Endodermal cell (in vitro differentiated cells): ENCODE results near the gene ATP10A. TPM values are rescaled to one million over a fixed set of nuclear protein-coding genes. Genes with fewer than 3 reads are reported as not detected.
"Not testable (repeated sequence)": the region's sequence is repeated elsewhere in the genome, so short reads cannot be mapped to it uniquely, and the experiment has no call there.

Experiments
- DNase-seq: peaks from one replicate; pipeline ENCODE4 v3.0.0-alpha.2; 2017
- H3K27ac ChIP-seq: 2 replicates; pipeline ENCODE4 v1.5.1; 2013; ENCODE audit warnings: mild to moderate bottlenecking, low read depth, low read length, moderate library complexity
- H3K27me3 ChIP-seq: 2 replicates; pipeline ENCODE4 v1.6.1; 2013; ENCODE audit warnings: mild to moderate bottlenecking, low read length, moderate library complexity; ENCODE audit not compliant: insufficient read depth, control insufficient read depth, poor library complexity, severe bottlenecking
- H3K36me3 ChIP-seq: 2 replicates; pipeline ENCODE4 v1.7.0; 2013; ENCODE audit warnings: mild to moderate bottlenecking, low read length, moderate library complexity; ENCODE audit not compliant: control insufficient read depth, insufficient read depth
- H3K4me1 ChIP-seq: one replicate; pipeline ENCODE4 v1.7.0; 2013; ENCODE audit warnings: low read length; ENCODE audit not compliant: control insufficient read depth, insufficient read depth
- H3K4me3 ChIP-seq: 2 replicates; pipeline ENCODE4 v1.5.1; 2013; ENCODE audit warnings: mild to moderate bottlenecking, low read length, moderate library complexity
- H3K9ac ChIP-seq: 2 replicates; pipeline ENCODE4 v1.6.1; 2013; ENCODE audit warnings: mild to moderate bottlenecking, low read length, moderate library complexity; ENCODE audit not compliant: poor library complexity, severe bottlenecking; ENCODE audit errors: extremely low read depth
- H3K9me3 ChIP-seq: 2 replicates; pipeline ENCODE4 v1.6.1; 2013; ENCODE audit warnings: mild to moderate bottlenecking, low read length, moderate library complexity; ENCODE audit not compliant: control insufficient read depth
- H3K27ac Mint-ChIP-seq: 2 replicates; pipeline ENCODE4 v1.8.0; 2020; ENCODE audit warnings: mixed read lengths
- H3K27me3 Mint-ChIP-seq: 2 replicates; pipeline ENCODE4 v1.8.0; 2021; ENCODE audit warnings: mild to moderate bottlenecking, mixed read lengths; ENCODE audit not compliant: insufficient read depth
- H3K36me3 Mint-ChIP-seq: 2 replicates; pipeline ENCODE4 v1.8.0; 2020; ENCODE audit warnings: low read depth, mixed read lengths
- H3K4me1 Mint-ChIP-seq: 2 replicates; pipeline ENCODE4 v1.8.0; 2020; ENCODE audit warnings: mixed read lengths
- H3K4me3 Mint-ChIP-seq: 2 replicates; pipeline ENCODE4 v1.8.0; 2020; ENCODE audit warnings: mild to moderate bottlenecking, moderate library complexity, mixed read lengths
- H3K9me3 Mint-ChIP-seq: 2 replicates; pipeline ENCODE4 v1.8.0; 2020; ENCODE audit warnings: mild to moderate bottlenecking, mixed read lengths
- CTCF ChIP-seq: fragments of 200-600 bp; sonication (generic); conservative IDR thresholded peaks from 2 replicates; pipeline ENCODE4 v1.5.0; 2021; ENCODE audit warnings: antibody characterized with exemption, mild to moderate bottlenecking
- WGBS, 2 experiments: methylation state at CpG; one replicate each; pipeline versions ENCODE4 v1.1.5 to v1.1.7; 2013; ENCODE audit warnings: missing lambda C conversion rate in 2 of 2, mixed read lengths in 1 of 2; ENCODE audit not compliant: insufficient coverage in 1 of 2, insufficient read length in 1 of 2; 5-methylcytosine and 5-hydroxymethylcytosine counted together
- total RNA-seq, 2 donors: library from RNA; stranded (reverse); fragmentation: NEBNext Ultra II Directional in 1 of 2; extraction: Animal tissue kit (Norgen Biotek cat#: 25700) in 1 of 2; gene quantifications; 2 replicates in 1 of 2; 3 replicates in 1 of 2; pipeline ENCODE4 v1.2.1, GENCODE V29; 2021

The ATP10A gene
- total RNA-seq, 2 donors from 2014 or later = 0.04 to 1.2 TPM

- no peaks in the 10 kb centered on the region for H3K4me1 ChIP-seq
- no peak overlapping the region for H3K9ac ChIP-seq
- Mint-ChIP-seq H3K27ac (no peak overlapping the region), H3K9me3 (no peaks in the 10 kb centered on the region), H3K4me3 (no peak overlapping the region), H3K36me3 (no peaks in the 10 kb centered on the region), H3K27me3 (no peaks in the 10 kb centered on the region), H3K4me1 (peaks cover 14% of the 10 kb centered on the region)
- H3K27me3 ChIP-seq = no peaks in the 10 kb centered on the region
- no peaks in the 10 kb centered on the region for H3K36me3 ChIP-seq
- TF ChIP-seq CTCF = no peak
- WGBS, 2 experiments = 95 to 96% methylated on average over 5 to 6 of the region's 6 CpGs
- H3K27ac ChIP-seq = no peak overlapping the region
- no peak for DNase-seq
- no peak overlapping the region for H3K4me3 ChIP-seq
- H3K9me3 ChIP-seq = no peaks in the 10 kb centered on the region
Measured at GRCh38 chr15:25773248-25773647, 89.9 kb downstream of the ATP10A start.

GRCh38 chr15:25772500-25772899, 90.6 kb downstream of the ATP10A start:
- Histone ChIP-seq H3K36me3 (no peaks in the 10 kb centered on the region), H3K27ac (no peak overlapping the region), H3K9me3 (no peaks in the 10 kb centered on the region), H3K9ac (no peak overlapping the region), H3K4me1 (no peaks in the 10 kb centered on the region), H3K27me3 (no peaks in the 10 kb centered on the region), H3K4me3 (no peak overlapping the region)
- DNase-seq = no peak
- no peak overlapping the region for H3K4me3 Mint-ChIP-seq
- no peak overlapping the region for H3K27ac Mint-ChIP-seq
- H3K36me3 Mint-ChIP-seq = no peaks in the 10 kb centered on the region
- no peaks in the 10 kb centered on the region for H3K9me3 Mint-ChIP-seq
- 91 to 95% methylated on average over 7 to 8 of the region's 8 CpGs for WGBS, 2 experiments
- TF ChIP-seq CTCF = no peak
- H3K27me3 Mint-ChIP-seq = no peaks in the 10 kb centered on the region
- H3K4me1 Mint-ChIP-seq = peaks cover 14% of the 10 kb centered on the region

GRCh38 chr15:25771736-25772135, 91.4 kb downstream of the ATP10A start:
- H3K36me3 ChIP-seq, H3K9ac ChIP-seq, H3K4me1 ChIP-seq, H3K36me3 Mint-ChIP-seq, H3K27ac ChIP-seq, H3K9me3 Mint-ChIP-seq, H3K4me3 ChIP-seq, H3K4me3 Mint-ChIP-seq, H3K27me3 Mint-ChIP-seq, H3K27me3 ChIP-seq, DNase-seq, H3K9me3 ChIP-seq, H3K27ac Mint-ChIP-seq: not testable (repeated sequence)
- 89 to 97% methylated on average over 6 to 8 of the region's 8 CpGs for WGBS, 2 experiments
- peaks cover 14% of the 10 kb centered on the region for H3K4me1 Mint-ChIP-seq

GRCh38 chr15:25771338-25771706, 91.8 kb downstream of the ATP10A start:
- WGBS, 2 experiments = 88% methylated on average over 1 of the region's 1 CpG; no CpG with 5 or more reads in 1 of the 2 experiments
- Mint-ChIP-seq H3K27me3 (no peaks in the 10 kb centered on the region), H3K4me1 (peaks cover 14% of the 10 kb centered on the region), H3K9me3 (no peaks in the 10 kb centered on the region), H3K36me3 (no peaks in the 10 kb centered on the region), H3K4me3 (no peak overlapping the region), H3K27ac (no peak overlapping the region)
- H3K27me3 ChIP-seq = no peaks in the 10 kb centered on the region
- H3K27ac ChIP-seq = no peak overlapping the region
- no peak overlapping the region for H3K4me3 ChIP-seq
- no peaks in the 10 kb centered on the region for H3K36me3 ChIP-seq
- no peak overlapping the region for H3K9ac ChIP-seq
- DNase-seq = no peak
- H3K9me3 ChIP-seq = no peaks in the 10 kb centered on the region
- TF ChIP-seq CTCF = no peak
- H3K4me1 ChIP-seq = no peaks in the 10 kb centered on the region
